ELF-1 (cell line): ENCODE results near the gene RASSF4.

Experiments used
- DNase-seq: peaks from one replicate; pipeline ENCODE4 v3.0.0-alpha.2; 2016; ENCODE audit warnings: low read depth, low spot score

RASSF4 gene

GRCh38 chr10:44959247-44960087, at the start of gene RASSF4:
RASSF4 (plus strand) TSS chr10:44959802; CDS start chr10:44970203, 10,401 bp downstream.
- peak; percentile 93 for DNase-seq

- no peak for DNase-seq
Measured at GRCh38 chr10:44909910-44910309, 49.7 kb upstream of the RASSF4 start.

GRCh38 chr10:44910602-44911001, 49.0 kb upstream of the RASSF4 start:
- DNase-seq = no peak

- peak; percentile 93 for DNase-seq
Measured at GRCh38 chr10:44911081-44911540, 48.5 kb upstream of the RASSF4 start, which contains the start of gene TMEM72. TMEM72 (plus strand) TSS chr10:44911337; CDS start chr10:44911513, 176 bp downstream.

- peak; percentile 73 for DNase-seq
Measured at GRCh38 chr10:44911951-44912350, 47.7 kb upstream of the RASSF4 start.

- no peak for DNase-seq
Measured at GRCh38 chr10:44913350-44914081, 46.1 kb upstream of the RASSF4 start.

GRCh38 chr10:44914891-44915290, 44.7 kb upstream of the RASSF4 start:
- no peak for DNase-seq

GRCh38 chr10:44916429-44916828, 43.2 kb upstream of the RASSF4 start:
- DNase-seq = no peak

- DNase-seq = no peak
Measured at GRCh38 chr10:44917848-44918247, 41.8 kb upstream of the RASSF4 start.

GRCh38 chr10:44920252-44920651, 39.4 kb upstream of the RASSF4 start:
- no peak for DNase-seq

GRCh38 chr10:44921061-44921460, 38.5 kb upstream of the RASSF4 start:
- DNase-seq = no peak

GRCh38 chr10:44921506-44921905, 38.1 kb upstream of the RASSF4 start:
- no peak for DNase-seq

GRCh38 chr10:44922021-44922420, 37.6 kb upstream of the RASSF4 start:
- DNase-seq = no peak

- no peak for DNase-seq
Measured at GRCh38 chr10:44922796-44923545, 36.6 kb upstream of the RASSF4 start.

GRCh38 chr10:44923611-44924010, 36.0 kb upstream of the RASSF4 start:
- DNase-seq = no peak

GRCh38 chr10:44924261-44925040, 35.2 kb upstream of the RASSF4 start:
- no peak for DNase-seq

- DNase-seq = peak; percentile 91
Measured at GRCh38 chr10:44925224-44925623, 34.4 kb upstream of the RASSF4 start.

- no peak for DNase-seq
Measured at GRCh38 chr10:44925811-44926750, 33.5 kb upstream of the RASSF4 start.

GRCh38 chr10:44926751-44927351, 32.8 kb upstream of the RASSF4 start:
- DNase-seq = no peak

- no peak for DNase-seq
Measured at GRCh38 chr10:44927352-44927751, 32.2 kb upstream of the RASSF4 start.
